Measurements from ENCODE around the gene SHISAL2B.
"Not testable (repeated sequence)": the region's sequence is repeated elsewhere in the genome, so short reads cannot be mapped to it uniquely, and the experiment has no call there.

SHISAL2B gene

GRCh38 chr5:64655596-64655995 is 34.7 kb upstream of the SHISAL2B start:
- Histone ChIP-seq H3K9me3 (ENCODE audit: control insufficient read depth, insufficient read depth, low read length) (no peaks in the 10 kb centered on the region), H3K4me2 (ENCODE audit: low read length) (no peak overlapping the region), H4K20me1 (ENCODE audit: control insufficient read depth, insufficient read depth, low read depth, low read length) (no peaks in the 10 kb centered on the region), H3K4me3 (ENCODE audit: low read length) (no peak overlapping the region), H3K79me2 (ENCODE audit: control insufficient read depth, low read length) (no peaks in the 10 kb centered on the region), H3K27ac (ENCODE audit: low read depth, low read length) (no peak overlapping the region), H3K36me3 (ENCODE audit: control insufficient read depth, low read length) (no peaks in the 10 kb centered on the region), H3K27me3 (ENCODE audit: control insufficient read depth, low read length) (peaks cover 5% of the 10 kb centered on the region; the same call in 1 of the 2 replicates), H3K4me1 (ENCODE audit: control insufficient read depth, low read length) (no peaks in the 10 kb centered on the region), H3K9me2 (replicated peaks; ENCODE audit: control insufficient read depth, low read length) (no peaks in the 10 kb centered on the region), H3F3A (ENCODE audit: control insufficient read depth, insufficient read depth) (no peaks in the 10 kb centered on the region)
- TF ChIP-seq EZH2phosphoT487 (IDR thresholded peaks at IDR 0.05; ENCODE audit: borderline replicate concordance, low read length), result no peak
- no peak for TF ChIP-seq CTCF (IDR thresholded peaks at IDR 0.05; ENCODE audit: low read depth, low read length, poor library complexity, severe bottlenecking)

GRCh38 chr5:64659289-64659688 is 31.0 kb upstream of the SHISAL2B start:
- Histone ChIP-seq H3K27ac (ENCODE audit: low read depth, low read length) (no peak overlapping the region), H3K9me2 (replicated peaks; ENCODE audit: control insufficient read depth, low read length) (no peaks in the 10 kb centered on the region), H3F3A (ENCODE audit: control insufficient read depth, insufficient read depth) (no peaks in the 10 kb centered on the region), H3K4me3 (ENCODE audit: low read length) (no peak overlapping the region), H4K20me1 (ENCODE audit: control insufficient read depth, insufficient read depth, low read depth, low read length) (no peaks in the 10 kb centered on the region), H3K79me2 (ENCODE audit: control insufficient read depth, low read length) (no peaks in the 10 kb centered on the region), H3K4me1 (ENCODE audit: control insufficient read depth, low read length) (no peaks in the 10 kb centered on the region), H3K27me3 (ENCODE audit: control insufficient read depth, low read length) (peaks cover 17% of the 10 kb centered on the region), H3K9me3 (ENCODE audit: control insufficient read depth, insufficient read depth, low read length) (no peaks in the 10 kb centered on the region), H3K4me2 (ENCODE audit: low read length) (no peak overlapping the region), H3K36me3 (ENCODE audit: control insufficient read depth, low read length) (no peaks in the 10 kb centered on the region)
- no peak for TF ChIP-seq EZH2phosphoT487 (IDR thresholded peaks at IDR 0.05; ENCODE audit: borderline replicate concordance, low read length)
- no peak for TF ChIP-seq CTCF (IDR thresholded peaks at IDR 0.05; ENCODE audit: low read depth, low read length, poor library complexity, severe bottlenecking)

- not testable (repeated sequence) for H3K9me2 ChIP-seq (replicated peaks; ENCODE audit: control insufficient read depth, low read length); H3K27ac ChIP-seq (ENCODE audit: low read depth, low read length); H3F3A ChIP-seq (ENCODE audit: control insufficient read depth, insufficient read depth); H3K79me2 ChIP-seq (ENCODE audit: control insufficient read depth, low read length); H4K20me1 ChIP-seq (ENCODE audit: control insufficient read depth, insufficient read depth, low read depth, low read length); H3K4me3 ChIP-seq (ENCODE audit: low read length); H3K4me1 ChIP-seq (ENCODE audit: control insufficient read depth, low read length); H3K36me3 ChIP-seq (ENCODE audit: control insufficient read depth, low read length); H3K9me3 ChIP-seq (ENCODE audit: control insufficient read depth, insufficient read depth, low read length); H3K4me2 ChIP-seq (ENCODE audit: low read length)
- H3K27me3 ChIP-seq (ENCODE audit: control insufficient read depth, low read length), result peaks cover 17% of the 10 kb centered on the region
These were observed 27.1 kb upstream of the SHISAL2B start for GRCh38 chr5:64663181-64663580.

- H3K36me3 ChIP-seq (ENCODE audit: control insufficient read depth, low read length), result no peaks in the 10 kb centered on the region
- H4K20me1 ChIP-seq (ENCODE audit: control insufficient read depth, insufficient read depth, low read depth, low read length), result no peaks in the 10 kb centered on the region
- H3K27me3 ChIP-seq (ENCODE audit: control insufficient read depth, low read length), result peaks cover 11% of the 10 kb centered on the region; the same call in 1 of the 2 replicates
- H3K9me2 ChIP-seq (replicated peaks; ENCODE audit: control insufficient read depth, low read length), result no peaks in the 10 kb centered on the region
- H3K4me2 ChIP-seq (ENCODE audit: low read length), result no peak overlapping the region
- no peak for TF ChIP-seq CTCF (IDR thresholded peaks at IDR 0.05; ENCODE audit: low read depth, low read length, poor library complexity, severe bottlenecking)
- TF ChIP-seq EZH2phosphoT487 (IDR thresholded peaks at IDR 0.05; ENCODE audit: borderline replicate concordance, low read length), result no peak
- H3K9me3 ChIP-seq (ENCODE audit: control insufficient read depth, insufficient read depth, low read length), result no peaks in the 10 kb centered on the region
- H3F3A ChIP-seq (ENCODE audit: control insufficient read depth, insufficient read depth), result no peaks in the 10 kb centered on the region
- no peaks in the 10 kb centered on the region for H3K79me2 ChIP-seq (ENCODE audit: control insufficient read depth, low read length)
- H3K27ac ChIP-seq (ENCODE audit: low read depth, low read length), result no peak overlapping the region
- no peaks in the 10 kb centered on the region for H3K4me1 ChIP-seq (ENCODE audit: control insufficient read depth, low read length)
- no peak overlapping the region for H3K4me3 ChIP-seq (ENCODE audit: low read length)
These were observed 25.1 kb upstream of the SHISAL2B start for GRCh38 chr5:64665243-64665642.

All from DOHH2 (cell line).